C4-2B (cell line): ENCODE measurements around the gene SAP30BP.
A peak's percentile ranks its signal among the peaks of the same experiment; 100 is the strongest.

ENCODE experiments used
- H3K27ac ChIP-seq: fragments of 450-650 bp; 2 replicates; pipeline ENCODE4 v1.5.1; 2017
- ZFX ChIP-seq: fragments of 450-650 bp; IDR thresholded peaks from 2 replicates; pipeline ENCODE4 v1.6.1; 2017
- TF ChIP-seq, protein P1 (sequence below): fragments of 450-650 bp; conservative IDR thresholded peaks from 2 replicates; pipeline ENCODE4 v1.5.1; 2017; ENCODE audit warnings: mild to moderate bottlenecking

SAP30BP gene

GRCh38 chr17:75665981-75666380, 1.2 kb upstream of the SAP30BP start:
- H3K27ac ChIP-seq, result peak overlapping the region; percentile 82; the same call in 1 of the 2 replicates
- TF ChIP-seq, protein P1, sequence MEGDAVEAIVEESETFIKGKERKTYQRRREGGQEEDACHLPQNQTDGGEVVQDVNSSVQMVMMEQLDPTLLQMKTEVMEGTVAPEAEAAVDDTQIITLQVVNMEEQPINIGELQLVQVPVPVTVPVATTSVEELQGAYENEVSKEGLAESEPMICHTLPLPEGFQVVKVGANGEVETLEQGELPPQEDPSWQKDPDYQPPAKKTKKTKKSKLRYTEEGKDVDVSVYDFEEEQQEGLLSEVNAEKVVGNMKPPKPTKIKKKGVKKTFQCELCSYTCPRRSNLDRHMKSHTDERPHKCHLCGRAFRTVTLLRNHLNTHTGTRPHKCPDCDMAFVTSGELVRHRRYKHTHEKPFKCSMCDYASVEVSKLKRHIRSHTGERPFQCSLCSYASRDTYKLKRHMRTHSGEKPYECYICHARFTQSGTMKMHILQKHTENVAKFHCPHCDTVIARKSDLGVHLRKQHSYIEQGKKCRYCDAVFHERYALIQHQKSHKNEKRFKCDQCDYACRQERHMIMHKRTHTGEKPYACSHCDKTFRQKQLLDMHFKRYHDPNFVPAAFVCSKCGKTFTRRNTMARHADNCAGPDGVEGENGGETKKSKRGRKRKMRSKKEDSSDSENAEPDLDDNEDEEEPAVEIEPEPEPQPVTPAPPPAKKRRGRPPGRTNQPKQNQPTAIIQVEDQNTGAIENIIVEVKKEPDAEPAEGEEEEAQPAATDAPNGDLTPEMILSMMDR, result no peak
- TF ChIP-seq ZFX, result no peak

DNA sequence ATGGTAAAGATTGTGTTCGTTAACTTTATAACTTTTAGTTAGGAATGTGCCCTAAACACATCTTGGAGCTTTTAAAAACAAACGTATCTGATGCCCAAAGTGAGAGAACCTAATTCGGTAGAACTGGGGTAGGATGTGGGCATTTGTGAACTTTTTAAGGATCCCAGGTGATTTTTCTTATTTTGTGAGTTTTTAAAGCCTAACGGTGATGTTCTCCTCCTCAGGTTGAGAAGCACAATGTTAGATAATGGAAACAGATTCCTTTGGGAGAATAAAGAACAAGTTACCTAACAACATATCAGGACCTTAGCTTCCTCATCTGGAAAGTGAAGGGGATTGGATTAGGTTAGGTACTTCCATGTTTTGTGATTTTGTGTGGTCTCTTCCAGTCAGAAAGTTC, 687 bp downstream of the SAP30BP start:
- peak overlapping the region; percentile 82 for H3K27ac ChIP-seq

GRCh38 chr17:75668489-75668888, 1.4 kb downstream of the SAP30BP start:
- no peak overlapping the region for H3K27ac ChIP-seq
- TF ChIP-seq, protein P1, result no peak
- TF ChIP-seq ZFX, result no peak

More for the DNA sequence above, 687 bp downstream of the SAP30BP start:
- TF ChIP-seq ZFX, result no peak
- TF ChIP-seq, protein P1, result no peak

DNA sequence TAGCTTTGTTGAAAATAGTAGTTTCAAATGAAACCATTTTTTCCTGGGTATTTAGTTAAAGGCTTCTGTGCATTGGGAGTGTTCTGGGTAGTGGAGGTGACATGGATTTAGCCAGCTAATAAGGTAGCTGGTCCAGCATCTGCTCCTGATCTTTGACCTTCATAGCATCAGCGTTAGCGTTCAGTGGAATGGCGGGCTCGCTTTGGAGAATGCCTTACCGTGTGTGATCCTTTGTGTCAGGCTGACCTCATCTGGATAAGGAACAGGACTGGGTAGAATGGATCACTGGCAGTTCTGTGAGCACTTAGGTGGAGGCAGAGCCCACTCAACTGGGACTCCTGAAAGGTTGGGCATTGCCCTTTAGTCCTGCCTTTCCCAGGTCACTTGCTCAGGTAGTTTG, 3.7 kb downstream of the SAP30BP start:
- no peak for TF ChIP-seq ZFX
- TF ChIP-seq, protein P1, result no peak
- no peak overlapping the region for H3K27ac ChIP-seq

DNA sequence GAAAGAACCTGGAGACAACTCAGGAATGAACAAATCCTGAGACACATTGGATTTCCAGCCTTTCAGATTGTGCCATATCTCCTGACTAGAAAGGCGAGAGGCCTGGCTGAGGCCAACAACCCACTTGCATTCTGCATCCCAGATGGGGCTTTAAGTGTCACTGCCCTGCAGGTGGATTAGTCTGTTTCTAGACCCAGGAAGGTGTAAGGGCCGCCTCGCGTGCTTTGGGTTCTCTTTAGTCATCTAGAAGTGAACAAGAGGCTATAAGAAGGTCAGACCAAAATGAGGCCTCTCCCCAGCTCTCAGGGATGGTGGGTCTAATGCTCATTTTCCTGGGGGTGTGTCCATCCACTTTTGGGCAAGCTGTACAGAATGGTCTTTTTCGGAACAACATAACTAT, 4.9 kb downstream of the SAP30BP start:
- no peak overlapping the region for H3K27ac ChIP-seq
- no peak for TF ChIP-seq ZFX
- TF ChIP-seq, protein P1, result no peak

GRCh38 chr17:75673487-75673886, 6.3 kb downstream of the SAP30BP start:
- TF ChIP-seq, protein P1, result no peak
- TF ChIP-seq ZFX, result no peak
- H3K27ac ChIP-seq, result no peak overlapping the region

GRCh38 chr17:75676461-75676860, 9.3 kb downstream of the SAP30BP start:
- no peak overlapping the region for H3K27ac ChIP-seq
- TF ChIP-seq, protein P1, result no peak
